ENCODE results near the gene MTNR1A. TPM values are rescaled to one million over a fixed set of nuclear protein-coding genes. Genes with fewer than 3 reads are reported as not detected.
A peak's percentile ranks its signal among the peaks of the same experiment; 100 is the strongest.

The MTNR1A gene
- total RNA-seq, 2 donors from 2014 or later, result not detected

GRCh38 chr4:186499467-186499866, 55.9 kb downstream of the MTNR1A start:
- ATAC-seq (ENCODE audit: insufficient number of reproducible peaks, low FRiP score, low read depth), result no peak
- H3K4me1 ChIP-seq (ENCODE audit: control insufficient read depth in 1 of 2, low read depth in 2 of 2), result no peaks in the 10 kb centered on the region

GRCh38 chr4:186497043-186497442, 58.3 kb downstream of the MTNR1A start:
- Histone ChIP-seq H3K27me3 (replicated peaks; ENCODE audit: insufficient read depth) (no peaks in the 10 kb centered on the region), H3K36me3 (no peaks in the 10 kb centered on the region), H3K4me3 (no peak overlapping the region), H3K27ac (no peak overlapping the region), H3K9me3 (peaks cover 7% of the 10 kb centered on the region), H3K4me1 (ENCODE audit: control insufficient read depth in 1 of 2, low read depth in 2 of 2) (no peaks in the 10 kb centered on the region)
- no peak for DNase-seq (ENCODE audit: low spot score)
- no peak for ATAC-seq (ENCODE audit: insufficient number of reproducible peaks, low FRiP score, low read depth)
- no peak for TF ChIP-seq CTCF (IDR thresholded peaks at IDR 0.05)

More at GRCh38 chr4:186499467-186499866, 55.9 kb downstream of the MTNR1A start:
- Histone ChIP-seq H3K4me3 (no peak overlapping the region), H3K27me3 (replicated peaks; ENCODE audit: insufficient read depth) (no peaks in the 10 kb centered on the region), H3K36me3 (no peaks in the 10 kb centered on the region), H3K9me3 (no peaks in the 10 kb centered on the region), H3K27ac (no peak overlapping the region)
- TF ChIP-seq CTCF (IDR thresholded peaks at IDR 0.05), result no peak
- no peak for DNase-seq (ENCODE audit: low spot score)

GRCh38 chr4:186494496-186494895, 60.9 kb downstream of the MTNR1A start:
- H3K36me3 ChIP-seq, result no peaks in the 10 kb centered on the region
- ATAC-seq (ENCODE audit: insufficient number of reproducible peaks, low FRiP score, low read depth) (no peak), DNase-seq (ENCODE audit: low spot score) (no peak)
- no peaks in the 10 kb centered on the region for H3K27me3 ChIP-seq (replicated peaks; ENCODE audit: insufficient read depth)
- no peak overlapping the region for H3K4me3 ChIP-seq
- no peak for TF ChIP-seq CTCF (IDR thresholded peaks at IDR 0.05)
- H3K9me3 ChIP-seq, result peaks cover 7% of the 10 kb centered on the region
- no peaks in the 10 kb centered on the region for H3K4me1 ChIP-seq (ENCODE audit: control insufficient read depth in 1 of 2, low read depth in 2 of 2)
- no peak overlapping the region for H3K27ac ChIP-seq

- H3K4me1 ChIP-seq (ENCODE audit: control insufficient read depth in 1 of 2, low read depth in 2 of 2), result peaks cover 0 to 7% of the 10 kb centered on the region in 2 donors
- DNase-seq (ENCODE audit: low spot score) (no peak), ATAC-seq (ENCODE audit: insufficient number of reproducible peaks, low FRiP score, low read depth) (no peak)
- no peak for TF ChIP-seq CTCF (IDR thresholded peaks at IDR 0.05)
- no peak overlapping the region for H3K4me3 ChIP-seq
- no peaks in the 10 kb centered on the region for H3K27me3 ChIP-seq (replicated peaks; ENCODE audit: insufficient read depth)
- no peaks in the 10 kb centered on the region for H3K36me3 ChIP-seq
- no peaks in the 10 kb centered on the region for H3K9me3 ChIP-seq
- no peak overlapping the region for H3K27ac ChIP-seq
Measured at GRCh38 chr4:186487726-186488125, 67.6 kb downstream of the MTNR1A start.

GRCh38 chr4:186486172-186486571, 69.2 kb downstream of the MTNR1A start:
- no peak for ATAC-seq (ENCODE audit: insufficient number of reproducible peaks, low FRiP score, low read depth)

More at GRCh38 chr4:186486172-186486571, 69.2 kb downstream of the MTNR1A start:
- no peak for TF ChIP-seq CTCF (IDR thresholded peaks at IDR 0.05)
- H3K9me3 ChIP-seq, result no peaks in the 10 kb centered on the region
- H3K27ac ChIP-seq, result no peak overlapping the region
- no peaks in the 10 kb centered on the region for H3K36me3 ChIP-seq
- H3K4me3 ChIP-seq, result peak overlapping the region; percentile 66
- peaks cover 0 to 7% of the 10 kb centered on the region in 2 donors for H3K4me1 ChIP-seq (ENCODE audit: control insufficient read depth in 1 of 2, low read depth in 2 of 2)
- H3K27me3 ChIP-seq (replicated peaks; ENCODE audit: insufficient read depth), result no peaks in the 10 kb centered on the region
- DNase-seq (ENCODE audit: low spot score), result no peak
